Neuronal stem cell (in vitro differentiated cells): ENCODE results near the gene UVSSA.

ENCODE experiments used
- DNase-seq: peaks from one replicate; pipeline ENCODE4 v3.0.0-alpha.2; 2013; ENCODE audit warnings: low spot score
- H2AFZ ChIP-seq: one replicate; pipeline ENCODE4 v1.6.1; 2013; ENCODE audit warnings: mild to moderate bottlenecking, low read length, inconsistent platforms
- H2AK5ac ChIP-seq: 2 replicates; pipeline ENCODE4 v1.6.1; 2013; ENCODE audit warnings: low read depth, mild to moderate bottlenecking, inconsistent platforms, low read length, moderate library complexity, mixed read lengths
- H2BK120ac ChIP-seq: 2 replicates; pipeline ENCODE4 v1.6.1; 2013; ENCODE audit warnings: low read depth, mild to moderate bottlenecking, inconsistent platforms, low read length, moderate library complexity, mixed read lengths
- H2BK12ac ChIP-seq: one replicate; pipeline ENCODE4 v1.6.1; 2013; ENCODE audit warnings: low read length, inconsistent platforms
- H2BK15ac ChIP-seq: 2 replicates; pipeline ENCODE4 v1.6.1; 2013; ENCODE audit warnings: mild to moderate bottlenecking, low read length, inconsistent platforms, mixed read lengths
- H2BK5ac ChIP-seq: one replicate; pipeline ENCODE4 v1.6.1; 2013; ENCODE audit warnings: inconsistent platforms, mild to moderate bottlenecking, low read length, moderate library complexity
- H3K14ac ChIP-seq: one replicate; pipeline ENCODE4 v1.6.1; 2013; ENCODE audit warnings: low read length, inconsistent platforms
- H3K18ac ChIP-seq: 2 replicates; pipeline ENCODE4 v1.6.1; 2013; ENCODE audit warnings: low read length, inconsistent platforms
- H3K23ac ChIP-seq: 2 replicates; pipeline ENCODE4 v1.6.1; 2013; ENCODE audit warnings: low read depth, mild to moderate bottlenecking, mixed read lengths, low read length, inconsistent platforms; ENCODE audit not compliant: poor library complexity
- H3K27ac ChIP-seq: replicated peaks from 3 replicates; pipeline ENCODE4 v1.5.1; 2013; ENCODE audit warnings: low read length, inconsistent platforms
- H3K27me3 ChIP-seq, 3 experiments: 2 replicates each; pipeline ENCODE4 v1.6.1; 2013; ENCODE audit warnings: low read length in 3 of 3, mild to moderate bottlenecking in 2 of 3, inconsistent platforms in 1 of 3, low read depth in 1 of 3, mixed read lengths in 1 of 3, moderate library complexity in 1 of 3; ENCODE audit not compliant: control insufficient read depth in 3 of 3, insufficient read depth in 3 of 3
- H3K36me3 ChIP-seq, 2 donors: replicated peaks in 1 of 2; 2 replicates each; pipeline ENCODE4 v1.6.1; 2013; ENCODE audit warnings: low read length in 2 of 2; ENCODE audit not compliant: control insufficient read depth in 2 of 2, insufficient read depth in 2 of 2
- H3K4ac ChIP-seq: 2 replicates; pipeline ENCODE4 v1.6.1; 2013; ENCODE audit warnings: inconsistent platforms, mild to moderate bottlenecking, low read length, moderate library complexity
- H3K4me1 ChIP-seq, 2 donors: 1 replicate in 1 of 2; 2 replicates in 1 of 2; pipeline ENCODE4 v1.6.1; 2013; ENCODE audit warnings: low read length in 2 of 2, low read depth in 1 of 2; ENCODE audit not compliant: control insufficient read depth in 2 of 2, insufficient read depth in 1 of 2
- H3K4me2 ChIP-seq: one replicate; pipeline ENCODE4 v1.6.1; 2013; ENCODE audit warnings: mild to moderate bottlenecking, low read length, inconsistent platforms; ENCODE audit not compliant: insufficient read depth, poor library complexity, severe bottlenecking
- H3K4me3 ChIP-seq, 2 donors: 2 replicates each; pipeline ENCODE4 v1.5.1; 2013; ENCODE audit warnings: low read length in 2 of 2, mild to moderate bottlenecking in 2 of 2, inconsistent platforms in 1 of 2, moderate library complexity in 1 of 2
- H3K79me1 ChIP-seq: one replicate; pipeline ENCODE4 v1.6.1; 2013; ENCODE audit warnings: low read depth, mild to moderate bottlenecking, inconsistent platforms, low read length, moderate library complexity
- H3K9ac ChIP-seq: one replicate; pipeline ENCODE4 v1.6.1; 2013; ENCODE audit warnings: mild to moderate bottlenecking, low read depth, low read length, inconsistent platforms; ENCODE audit not compliant: poor library complexity
- H3K9me3 ChIP-seq, 2 donors: replicated peaks in 1 of 2; 2 replicates each; pipeline versions ENCODE3 to v1.6.1; 2013; ENCODE audit warnings: low read length in 2 of 2, mild to moderate bottlenecking in 2 of 2, inconsistent platforms in 1 of 2, low read depth in 1 of 2, mixed read lengths in 1 of 2, moderate library complexity in 1 of 2; ENCODE audit not compliant: control insufficient read depth in 2 of 2, insufficient read depth in 1 of 2
- H4K8ac ChIP-seq: one replicate; pipeline ENCODE4 v1.6.1; 2013; ENCODE audit warnings: low read depth, mild to moderate bottlenecking, inconsistent platforms, low read length, moderate library complexity
- H4K91ac ChIP-seq: one replicate; pipeline ENCODE4 v1.6.1; 2013; ENCODE audit warnings: low read length, low read depth, mild to moderate bottlenecking, inconsistent platforms; ENCODE audit not compliant: poor library complexity
- WGBS, 2 donors: extraction: QIAGEN DNeasy Blood & Tissue Kit; methylation state at CpG; one replicate each; pipeline ENCODE4 v1.1.7; 2013; ENCODE audit warnings: missing lambda C conversion rate in 2 of 2, mixed read lengths in 1 of 2; ENCODE audit not compliant: insufficient read length in 2 of 2, insufficient replicate concordance in 1 of 2; ENCODE audit errors: extremely low coverage in 2 of 2; 5-methylcytosine and 5-hydroxymethylcytosine counted together

Gene UVSSA

GRCh38 chr4:1375051-1375721 lies 28.2 kb downstream of the UVSSA start:
- Histone ChIP-seq H2BK15ac (no peak overlapping the region), H3K27ac (no peak overlapping the region), H2AFZ (no peak overlapping the region), H2AK5ac (no peak overlapping the region), H3K4me1 (no peaks in the 10 kb centered on the region), H3K23ac (no peak overlapping the region), H4K91ac (no peak overlapping the region), H3K4ac (no peak overlapping the region), H3K4me2 (no peak overlapping the region), H3K9ac (no peak overlapping the region), H3K14ac (peak overlapping the region; percentile 71), H3K18ac (no peak overlapping the region), H3K79me1 (no peaks in the 10 kb centered on the region), H3K9me3 (peaks cover 0 to 2% of the 10 kb centered on the region in 2 donors), H2BK120ac (no peak overlapping the region), H2BK5ac (no peak overlapping the region), H3K4me3 (peak overlapping the region in 1 of 2 donors; percentile 40), H4K8ac (peak overlapping the region; percentile 17), H3K36me3 (peaks cover 9 to 32% of the 10 kb centered on the region in 2 donors), H2BK12ac (peak overlapping the region; percentile 22), H3K27me3 (no peaks in the 10 kb centered on the region)
- DNase-seq = no peak
- no CpG with 5 or more reads among the region's 36 CpGs for WGBS, 2 donors

GRCh38 chr4:1375761-1376322 lies 28.8 kb downstream of the UVSSA start:
- no peak for DNase-seq
- peak overlapping the region; percentile 10 for H2BK12ac ChIP-seq
- no CpG with 5 or more reads among the region's 17 CpGs for WGBS, 2 donors
- H3K9me3 ChIP-seq = peaks cover 0 to 2% of the 10 kb centered on the region in 2 donors
- H3K4me3 ChIP-seq = no peak overlapping the region
- H3K4ac ChIP-seq = no peak overlapping the region
- no peaks in the 10 kb centered on the region for H3K27me3 ChIP-seq
- H3K9ac ChIP-seq = no peak overlapping the region
- no peak overlapping the region for H4K91ac ChIP-seq
- peaks cover 9 to 32% of the 10 kb centered on the region in 2 donors for H3K36me3 ChIP-seq
- H2BK120ac ChIP-seq = peak overlapping the region; percentile 47
- no peak overlapping the region for H3K14ac ChIP-seq
- no peak overlapping the region for H3K4me2 ChIP-seq
- no peak overlapping the region for H2BK15ac ChIP-seq
- no peak overlapping the region for H3K23ac ChIP-seq
- no peaks in the 10 kb centered on the region for H3K4me1 ChIP-seq
- H4K8ac ChIP-seq = no peak overlapping the region
- no peak overlapping the region for H2AFZ ChIP-seq
- H2AK5ac ChIP-seq = no peak overlapping the region
- H3K79me1 ChIP-seq = no peaks in the 10 kb centered on the region
- H3K18ac ChIP-seq = no peak overlapping the region
- H2BK5ac ChIP-seq = no peak overlapping the region
- H3K27ac ChIP-seq = no peak overlapping the region

GRCh38 chr4:1376391-1376840 lies 29.4 kb downstream of the UVSSA start:
- Histone ChIP-seq H4K91ac (no peak overlapping the region), H3K4me3 (no peak overlapping the region), H3K79me1 (no peaks in the 10 kb centered on the region), H2BK12ac (no peak overlapping the region), H3K4ac (no peak overlapping the region), H3K4me2 (no peak overlapping the region), H3K27me3 (no peaks in the 10 kb centered on the region), H3K14ac (peak overlapping the region; percentile 21), H3K9ac (no peak overlapping the region), H3K36me3 (peaks cover 7 to 31% of the 10 kb centered on the region in 2 donors), H2BK120ac (no peak overlapping the region), H2BK5ac (no peak overlapping the region), H3K27ac (no peak overlapping the region), H4K8ac (no peak overlapping the region), H3K4me1 (no peaks in the 10 kb centered on the region), H3K18ac (peak overlapping the region; percentile 28), H2BK15ac (peak overlapping the region; percentile 26), H3K23ac (peak overlapping the region; percentile 95), H2AK5ac (no peak overlapping the region), H3K9me3 (peaks cover 0 to 2% of the 10 kb centered on the region in 2 donors), H2AFZ (no peak overlapping the region)
- no CpG with 5 or more reads among the region's 23 CpGs for WGBS, 2 donors
- DNase-seq = no peak

GRCh38 chr4:1376841-1377605 lies 30.0 kb downstream of the UVSSA start:
- H2BK15ac ChIP-seq = no peak overlapping the region
- no peak overlapping the region for H3K27ac ChIP-seq
- H3K4ac ChIP-seq = no peak overlapping the region
- H3K9me3 ChIP-seq = peaks cover 0 to 2% of the 10 kb centered on the region in 2 donors
- H2BK12ac ChIP-seq = no peak overlapping the region
- no peak overlapping the region for H3K4me2 ChIP-seq
- peak overlapping the region; percentile 4 for H3K9ac ChIP-seq
- H3K79me1 ChIP-seq = no peaks in the 10 kb centered on the region
- peaks cover 0 to 2% of the 10 kb centered on the region in 2 donors for H3K4me1 ChIP-seq
- H3K4me3 ChIP-seq = no peak overlapping the region
- H3K18ac ChIP-seq = peak overlapping the region; percentile 35
- no peak overlapping the region for H2AFZ ChIP-seq
- H3K36me3 ChIP-seq = peaks cover 7 to 25% of the 10 kb centered on the region in 2 donors
- H4K8ac ChIP-seq = peak overlapping the region; percentile 43
- peak overlapping the region; percentile 95 for H3K23ac ChIP-seq
- WGBS, 2 donors = no CpG with 5 or more reads among the region's 32 CpGs
- H3K27me3 ChIP-seq = no peaks in the 10 kb centered on the region
- H2AK5ac ChIP-seq = no peak overlapping the region
- no peak overlapping the region for H2BK120ac ChIP-seq
- H2BK5ac ChIP-seq = peak overlapping the region; percentile 35
- H3K14ac ChIP-seq = peak overlapping the region; percentile 89
- DNase-seq = no peak
- no peak overlapping the region for H4K91ac ChIP-seq
